HG03342 (cell line): ENCODE measurements around the gene OAT.

ENCODE experiments used
- ATAC-seq: cut with Tn5 transposase; IDR thresholded peaks from one replicate; pipeline ENCODE4 v1.9.1; 2021; ENCODE audit warnings: mild to moderate bottlenecking, moderate library complexity; ENCODE audit not compliant: unreplicated experiment

OAT gene

GRCh38 chr10:124407456-124407855 lies 11.3 kb downstream of the OAT start:
- ATAC-seq: no peak

- ATAC-seq: peak; percentile 95
Observed at GRCh38 chr10:124403548-124403947, 15.2 kb downstream of the OAT start.

GRCh38 chr10:124402273-124402672 lies 16.4 kb downstream of the OAT start:
- ATAC-seq: no peak

- no peak for ATAC-seq
Observed at GRCh38 chr10:124401633-124402032, 17.1 kb downstream of the OAT start.

- ATAC-seq: no peak
Observed at GRCh38 chr10:124394583-124394982, 24.1 kb downstream of the OAT start.

- ATAC-seq: no peak
Observed at GRCh38 chr10:124392626-124393342, 25.9 kb downstream of the OAT start.

GRCh38 chr10:124390471-124391187 lies 28.1 kb downstream of the OAT start:
- ATAC-seq: no peak

- ATAC-seq: no peak
Observed at GRCh38 chr10:124389613-124390361, 28.9 kb downstream of the OAT start.

GRCh38 chr10:124388823-124389612 lies 29.7 kb downstream of the OAT start:
- peak; percentile 82 for ATAC-seq

- ATAC-seq: no peak
Observed at GRCh38 chr10:124388476-124388822, 30.3 kb downstream of the OAT start.

GRCh38 chr10:124387078-124387874 lies 31.4 kb downstream of the OAT start:
- ATAC-seq: no peak

- no peak for ATAC-seq
Observed at GRCh38 chr10:124386186-124387077, 32.3 kb downstream of the OAT start.

- ATAC-seq: no peak
Observed at GRCh38 chr10:124385627-124386185, 33.0 kb downstream of the OAT start.

GRCh38 chr10:124384591-124385190 lies 34.0 kb downstream of the OAT start:
- ATAC-seq: no peak

- no peak for ATAC-seq
Observed at GRCh38 chr10:124384172-124384571, 34.6 kb downstream of the OAT start.

- ATAC-seq: no peak
Observed at GRCh38 chr10:124383496-124383895, 35.2 kb downstream of the OAT start.

GRCh38 chr10:124381011-124381611 lies 37.6 kb downstream of the OAT start:
- ATAC-seq: no peak
